GM21423 (cell line): ENCODE results near the gene MAML2.

Experiments used
- ATAC-seq: cut with Tn5 transposase; IDR thresholded peaks from one replicate; pipeline ENCODE4 v1.9.1; 2021; ENCODE audit warnings: mild to moderate bottlenecking, moderate library complexity; ENCODE audit not compliant: unreplicated experiment

Gene MAML2

GRCh38 chr11:96107143-96107824, 235.7 kb downstream of the MAML2 start:
- ATAC-seq = no peak

- ATAC-seq = no peak
Measured at GRCh38 chr11:96106645-96107044, 236.3 kb downstream of the MAML2 start.

GRCh38 chr11:96105944-96106343, 237.1 kb downstream of the MAML2 start:
- ATAC-seq = no peak

GRCh38 chr11:96105197-96105895, 237.6 kb downstream of the MAML2 start:
- ATAC-seq = no peak

GRCh38 chr11:96104496-96104895, 238.5 kb downstream of the MAML2 start:
- ATAC-seq = no peak

- no peak for ATAC-seq
Measured at GRCh38 chr11:96103721-96104120, 239.3 kb downstream of the MAML2 start.

GRCh38 chr11:96103102-96103501, 239.9 kb downstream of the MAML2 start:
- no peak for ATAC-seq

- no peak for ATAC-seq
Measured at GRCh38 chr11:96102664-96103078, 240.3 kb downstream of the MAML2 start.

GRCh38 chr11:96101146-96101545, 241.8 kb downstream of the MAML2 start:
- ATAC-seq = no peak

- ATAC-seq = no peak
Measured at GRCh38 chr11:96098511-96099241, 244.3 kb downstream of the MAML2 start.

- ATAC-seq = no peak
Measured at GRCh38 chr11:96097844-96098421, 245.1 kb downstream of the MAML2 start.

- no peak for ATAC-seq
Measured at GRCh38 chr11:96096360-96096759, 246.6 kb downstream of the MAML2 start.

- no peak for ATAC-seq
Measured at GRCh38 chr11:96095884-96096303, 247.1 kb downstream of the MAML2 start.

GRCh38 chr11:96094156-96094555, 248.8 kb downstream of the MAML2 start:
- no peak for ATAC-seq

- ATAC-seq = no peak
Measured at GRCh38 chr11:96092511-96092910, 250.5 kb downstream of the MAML2 start.

GRCh38 chr11:96091476-96091875, 251.5 kb downstream of the MAML2 start:
- ATAC-seq = no peak

GRCh38 chr11:96090711-96091110, 252.3 kb downstream of the MAML2 start:
- ATAC-seq = no peak

- no peak for ATAC-seq
Measured at GRCh38 chr11:96088914-96089313, 254.1 kb downstream of the MAML2 start.

GRCh38 chr11:96086111-96086510, 256.9 kb downstream of the MAML2 start:
- ATAC-seq = no peak

GRCh38 chr11:96085319-96085930, 257.6 kb downstream of the MAML2 start:
- no peak for ATAC-seq
